GM21717 (cell line): ENCODE measurements around the gene HARS1.
"Not testable (repeated sequence)": the region's sequence is repeated elsewhere in the genome, so short reads cannot be mapped to it uniquely, and the experiment has no call there.

ENCODE experiments used
- ATAC-seq: cut with Tn5 transposase; IDR thresholded peaks from one replicate; pipeline ENCODE4 v1.9.1; 2021; ENCODE audit warnings: mild to moderate bottlenecking, moderate library complexity; ENCODE audit not compliant: unreplicated experiment

The HARS1 gene

DNA sequence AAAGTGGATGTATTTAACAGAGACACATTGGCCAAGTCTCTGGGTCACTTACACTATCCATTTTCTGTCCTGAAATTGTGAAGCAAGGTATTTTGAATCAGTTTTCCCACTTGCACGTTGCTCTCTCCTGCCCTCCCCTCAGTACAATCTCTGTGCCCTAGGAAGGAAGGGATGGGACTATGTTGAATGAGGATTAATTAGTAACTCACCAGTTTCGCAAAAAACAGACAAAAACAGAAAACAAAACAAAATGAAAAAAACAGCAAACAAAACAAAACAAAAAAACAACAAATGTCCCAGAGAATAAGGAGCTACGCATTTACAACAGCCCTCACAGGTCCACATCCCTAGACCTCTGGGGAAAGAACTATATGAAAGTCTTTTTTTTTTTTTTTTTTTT is 57.1 kb downstream of the HARS1 start:
- no peak for ATAC-seq

DNA sequence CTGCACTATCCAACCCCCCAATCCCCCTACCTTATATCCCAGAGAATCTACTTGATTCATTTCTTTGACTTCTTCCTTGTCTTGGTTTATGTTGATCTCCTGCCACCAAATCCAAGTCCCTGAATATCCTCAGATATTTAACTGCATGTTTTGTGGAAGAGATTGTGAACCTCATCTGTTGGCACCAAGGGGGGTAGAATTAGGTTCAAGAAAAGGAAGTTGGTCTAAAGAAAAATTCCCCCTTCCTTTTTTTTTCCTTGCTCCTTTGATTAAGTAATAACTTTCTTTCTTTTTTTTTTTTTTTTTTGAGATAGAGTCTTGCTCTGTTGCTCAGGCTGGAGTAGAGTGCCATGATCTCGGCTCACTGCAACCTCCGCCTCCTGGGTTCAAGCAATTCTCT is 57.7 kb downstream of the HARS1 start:
- no peak for ATAC-seq

DNA sequence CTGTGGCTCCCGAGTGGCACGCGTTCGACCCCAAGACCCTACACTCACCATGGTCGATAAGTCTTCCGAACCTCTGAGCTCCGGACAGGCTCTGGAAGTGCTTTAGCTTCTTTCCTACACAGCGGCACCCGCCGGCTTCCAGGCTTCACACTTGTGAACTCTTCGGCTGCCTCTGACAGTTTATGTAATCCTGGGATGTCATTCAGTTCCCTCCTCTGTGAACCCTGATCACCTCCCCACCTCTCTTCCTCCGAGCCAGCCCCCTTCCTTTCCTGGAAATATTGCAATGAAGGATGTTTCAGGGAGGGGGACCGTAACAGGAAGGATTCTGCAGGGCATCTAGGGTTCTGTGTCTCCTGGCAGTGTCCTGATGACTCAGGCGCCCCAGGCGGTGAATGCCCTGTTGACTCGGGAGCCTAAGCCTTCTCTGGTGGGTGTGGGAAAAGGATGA is 58.1 kb downstream of the HARS1 start, which contains the start of gene CD14:
Gene CD14 (minus strand): TSS at position 155 of the 451 bp plus-strand sequence. CDS start 104 bp downstream, at position 51.
- ATAC-seq = no peak

DNA sequence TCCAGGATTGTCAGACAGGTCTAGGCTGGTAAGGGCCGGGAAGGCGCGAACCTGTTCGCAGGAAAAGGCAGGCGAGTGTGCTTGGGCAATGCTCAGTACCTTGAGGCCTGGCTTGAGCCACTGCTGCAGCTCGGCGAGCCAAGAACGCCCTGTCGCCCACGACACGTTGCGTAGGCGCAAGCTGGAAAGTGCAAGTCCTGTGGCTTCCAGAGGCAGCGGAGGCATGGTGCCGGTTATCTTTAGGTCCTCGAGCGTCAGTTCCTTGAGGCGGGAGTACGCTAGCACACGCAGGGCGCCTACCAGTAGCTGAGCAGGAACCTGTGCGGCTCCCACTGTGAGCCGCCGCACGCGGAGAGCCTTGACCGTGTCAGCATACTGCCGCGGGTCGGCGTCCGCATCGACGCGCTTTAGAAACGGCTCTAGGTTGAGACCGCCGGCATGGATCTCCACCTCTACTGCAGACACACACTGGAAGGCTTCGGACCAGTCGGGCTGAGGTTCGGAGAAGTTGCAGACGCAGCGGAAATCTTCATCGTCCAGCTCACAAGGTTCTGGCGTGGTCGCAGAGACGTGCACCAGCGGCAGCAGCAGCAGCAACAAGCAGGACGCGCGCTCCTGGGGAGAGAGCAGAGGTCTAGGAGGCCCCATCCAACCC is 58.7 kb downstream of the HARS1 start:
- peak; percentile 51 for ATAC-seq

DNA sequence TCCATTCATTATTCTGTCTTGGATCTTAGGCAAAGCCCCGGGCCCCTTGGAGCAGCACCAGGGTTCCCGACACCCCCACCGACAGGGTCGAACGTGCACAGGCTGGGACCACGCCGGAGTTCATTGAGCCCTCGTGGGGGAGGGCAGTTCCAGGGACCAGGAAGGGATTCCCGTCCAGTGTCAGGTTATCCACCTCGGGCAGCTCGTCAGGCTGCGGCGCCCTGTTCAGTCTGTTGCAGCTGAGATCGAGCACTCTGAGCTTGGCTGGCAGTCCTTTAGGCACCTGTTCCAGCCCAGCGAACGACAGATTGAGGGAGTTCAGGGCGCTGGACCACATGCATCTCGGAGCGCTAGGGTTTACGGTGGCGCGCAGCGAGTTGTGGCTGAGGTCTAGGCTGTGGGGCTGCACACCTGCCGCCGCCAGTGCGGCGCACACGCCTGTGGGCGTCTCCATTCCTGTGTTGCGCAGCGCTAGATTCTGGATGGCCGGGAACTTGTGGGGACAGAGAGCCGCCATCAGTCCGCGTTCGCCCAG is 59.3 kb downstream of the HARS1 start:
- ATAC-seq = peak; percentile 38

DNA sequence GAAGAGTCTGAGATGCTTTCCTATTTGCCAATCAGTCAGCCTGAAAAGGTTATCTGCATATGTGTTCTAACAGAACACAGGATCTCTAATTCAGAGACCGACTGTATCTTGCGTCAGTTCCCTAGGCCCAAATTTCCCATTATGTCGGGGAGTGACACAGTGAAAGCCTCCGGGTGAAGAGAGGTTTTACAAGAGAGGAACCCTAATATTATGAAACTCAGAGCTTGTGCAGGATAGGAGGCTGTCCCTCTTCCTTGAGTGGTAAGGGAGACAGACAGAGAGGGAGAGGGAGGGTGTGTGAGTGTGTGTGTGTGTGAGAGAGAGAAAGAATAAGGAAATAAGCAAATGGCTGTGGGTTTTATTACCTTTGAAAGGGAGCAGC is 60.1 kb downstream of the HARS1 start:
- no peak for ATAC-seq

DNA sequence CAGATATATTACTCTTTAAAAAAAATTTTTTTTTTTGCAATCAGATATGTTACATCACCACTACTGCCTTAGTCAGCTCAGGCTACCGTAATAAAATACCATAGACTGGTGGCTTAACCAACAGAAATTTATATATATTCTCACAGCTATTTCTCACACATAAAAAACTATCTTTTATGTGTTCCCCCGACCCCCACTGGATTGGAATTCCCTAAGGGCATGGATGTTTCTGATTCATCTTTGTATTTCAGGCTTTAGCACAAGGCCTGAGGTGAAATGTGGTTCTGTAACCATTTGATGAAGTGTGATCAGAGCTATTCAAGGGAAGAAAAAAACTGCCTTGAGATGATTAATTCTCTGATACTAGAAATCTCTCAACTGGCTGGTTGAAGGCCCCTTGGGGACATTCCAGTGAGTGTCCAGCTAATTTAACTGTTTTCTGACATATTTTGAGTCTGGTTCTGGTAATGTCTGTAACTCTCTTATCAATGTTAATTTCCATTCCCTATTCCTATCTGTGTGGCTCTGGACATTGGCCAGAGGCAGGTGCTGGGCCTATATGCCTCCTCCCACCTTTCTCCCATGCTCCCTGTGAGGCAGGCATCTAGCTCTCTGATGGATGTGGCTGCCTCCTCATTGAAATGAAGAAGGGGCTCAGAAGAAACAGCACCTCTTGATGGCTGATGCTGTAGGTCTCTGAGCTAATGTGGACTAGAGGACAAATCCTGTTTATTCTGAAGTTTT is 60.7 kb downstream of the HARS1 start:
- ATAC-seq = no peak

DNA sequence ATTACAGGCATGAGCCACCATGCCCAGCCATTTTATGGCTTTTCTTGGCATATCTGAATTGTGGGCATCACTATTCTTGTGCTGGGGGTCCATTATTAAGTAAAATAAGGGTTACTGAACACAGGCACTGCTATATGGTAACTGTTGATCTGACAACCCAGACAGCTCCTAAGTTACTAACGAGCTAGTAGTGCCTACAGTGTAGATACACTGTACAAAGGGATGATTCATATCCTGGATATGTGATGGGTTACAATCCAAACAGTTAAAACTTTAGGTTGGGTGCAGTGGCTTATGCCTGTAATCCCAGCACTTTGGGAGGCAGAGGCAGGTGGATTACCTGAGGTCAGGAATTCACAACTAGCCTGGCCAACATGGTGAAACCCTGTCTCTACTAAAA is 62.5 kb downstream of the HARS1 start:
- ATAC-seq = no peak

DNA sequence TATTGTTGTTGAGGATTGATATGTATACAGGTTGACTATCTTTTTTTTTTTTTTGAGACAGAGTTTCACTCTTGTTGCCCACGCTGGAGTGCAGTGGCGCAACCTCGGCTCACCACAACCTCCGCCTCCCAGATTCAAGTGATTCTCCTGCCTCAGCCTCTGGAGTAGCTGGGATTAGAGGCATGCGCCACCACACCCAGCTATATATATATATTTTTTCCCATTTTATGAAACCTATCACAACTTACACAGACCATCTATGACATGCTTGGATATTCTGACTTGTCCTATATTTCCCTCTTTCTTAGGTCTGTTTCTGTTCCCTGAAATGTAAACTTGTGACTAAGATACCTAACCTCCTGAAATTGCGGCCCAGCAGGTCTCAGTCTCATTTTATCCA is 63.2 kb downstream of the HARS1 start:
- ATAC-seq = no peak

DNA sequence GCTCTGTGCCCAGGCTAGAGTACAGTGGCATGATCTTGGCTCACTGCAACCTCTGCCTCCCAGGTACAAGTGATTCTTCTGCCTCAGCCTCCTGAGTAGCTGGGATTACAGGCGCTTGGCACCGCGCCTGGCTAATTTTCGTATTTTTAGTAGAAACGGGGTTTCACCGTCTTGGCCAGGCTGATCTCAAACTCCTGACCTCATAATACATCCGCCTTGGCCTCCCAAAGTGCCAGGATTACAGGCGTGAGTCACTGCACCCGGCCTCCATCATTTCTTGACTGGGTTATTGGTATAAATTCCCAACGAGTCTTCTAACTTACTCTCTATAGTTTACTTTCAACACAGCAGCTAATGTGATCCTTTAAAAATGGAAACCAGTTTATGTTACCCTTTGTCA is 66.3 kb downstream of the HARS1 start:
- ATAC-seq = not testable (repeated sequence)
